ENCODE results near the gene MAP9. TPM values are rescaled to one million over a fixed set of nuclear protein-coding genes. Genes with fewer than 3 reads are reported as not detected.
A peak's percentile ranks its signal among the peaks of the same experiment; 100 is the strongest.

The MAP9 gene
- total RNA-seq, 1 experiment from 2014 or later = 3.1 TPM

GRCh38 chr4:155392481-155393184 is 15.9 kb upstream of the MAP9 start:
- H3K9me3 ChIP-seq (replicated peaks) = no peaks in the 10 kb centered on the region
- no peak overlapping the region for H3K4me3 ChIP-seq
- peak; percentile 66 to 81 for DNase-seq (ENCODE audit: low read depth in 1 of 2, low spot score in 2 of 2)
- H3K27ac ChIP-seq = peak overlapping the region; percentile 83
- peaks cover 18% of the 10 kb centered on the region for H3K4me1 ChIP-seq (replicated peaks)
- H3K27me3 ChIP-seq (replicated peaks) = no peaks in the 10 kb centered on the region
- no peaks in the 10 kb centered on the region for H3K36me3 ChIP-seq

- Histone ChIP-seq H3K27me3 (replicated peaks) (no peaks in the 10 kb centered on the region), H3K27ac (peak overlapping the region; percentile 83), H3K4me1 (replicated peaks) (peaks cover 18% of the 10 kb centered on the region), H3K4me3 (no peak overlapping the region), H3K9me3 (replicated peaks) (no peaks in the 10 kb centered on the region), H3K36me3 (no peaks in the 10 kb centered on the region)
- DNase-seq (ENCODE audit: low read depth in 1 of 2, low spot score in 2 of 2) = no peak
These were observed 15.2 kb upstream of the MAP9 start for GRCh38 chr4:155391932-155392331.

- Histone ChIP-seq H3K27ac (no peak overlapping the region), H3K9me3 (replicated peaks) (no peaks in the 10 kb centered on the region), H3K4me3 (no peak overlapping the region), H3K4me1 (replicated peaks) (peaks cover 14% of the 10 kb centered on the region), H3K36me3 (no peaks in the 10 kb centered on the region), H3K27me3 (replicated peaks) (no peaks in the 10 kb centered on the region; the same call in 1 of the 2 replicates)
- no peak for DNase-seq (ENCODE audit: low read depth in 1 of 2, low spot score in 2 of 2)
These were observed 11.4 kb upstream of the MAP9 start for GRCh38 chr4:155388162-155388561.

- Histone ChIP-seq H3K36me3 (no peaks in the 10 kb centered on the region), H3K27ac (no peak overlapping the region), H3K4me1 (replicated peaks) (no peaks in the 10 kb centered on the region), H3K4me3 (no peak overlapping the region), H3K27me3 (replicated peaks) (no peaks in the 10 kb centered on the region; the same call in 1 of the 2 replicates), H3K9me3 (replicated peaks) (no peaks in the 10 kb centered on the region)
- DNase-seq (ENCODE audit: low read depth in 1 of 2, low spot score in 2 of 2) = no peak
These were observed 6.8 kb upstream of the MAP9 start for GRCh38 chr4:155383541-155383940.

- Histone ChIP-seq H3K4me1 (replicated peaks) (peaks cover 5% of the 10 kb centered on the region), H3K36me3 (no peaks in the 10 kb centered on the region), H3K4me3 (peak overlapping the region; percentile 54), H3K27me3 (replicated peaks) (no peaks in the 10 kb centered on the region), H3K27ac (no peak overlapping the region), H3K9me3 (replicated peaks) (no peaks in the 10 kb centered on the region)
- no peak for DNase-seq (ENCODE audit: low read depth in 1 of 2, low spot score in 2 of 2)
These were observed 511 bp upstream of the MAP9 start for GRCh38 chr4:155377276-155377675.

- H3K9me3 ChIP-seq (replicated peaks) = no peaks in the 10 kb centered on the region
- H3K36me3 ChIP-seq = no peaks in the 10 kb centered on the region
- no peaks in the 10 kb centered on the region for H3K4me1 ChIP-seq (replicated peaks)
- no peak overlapping the region for H3K4me3 ChIP-seq
- no peak for DNase-seq (ENCODE audit: low read depth in 1 of 2, low spot score in 2 of 2)
- H3K27me3 ChIP-seq (replicated peaks) = no peaks in the 10 kb centered on the region
- H3K27ac ChIP-seq = no peak overlapping the region
These were observed 5.2 kb downstream of the MAP9 start for GRCh38 chr4:155371432-155372043.

- Histone ChIP-seq H3K9me3 (replicated peaks) (no peaks in the 10 kb centered on the region), H3K36me3 (no peaks in the 10 kb centered on the region), H3K27ac (no peak overlapping the region), H3K4me1 (replicated peaks) (no peaks in the 10 kb centered on the region), H3K4me3 (no peak overlapping the region), H3K27me3 (replicated peaks) (no peaks in the 10 kb centered on the region)
- no peak for DNase-seq (ENCODE audit: low read depth in 1 of 2, low spot score in 2 of 2)
These were observed 9.2 kb downstream of the MAP9 start for GRCh38 chr4:155367608-155368007.

GRCh38 chr4:155353923-155354540 is 22.7 kb downstream of the MAP9 start:
- H3K36me3 ChIP-seq = no peaks in the 10 kb centered on the region
- no peaks in the 10 kb centered on the region for H3K27me3 ChIP-seq (replicated peaks)
- H3K4me3 ChIP-seq = no peak overlapping the region
- no peaks in the 10 kb centered on the region for H3K9me3 ChIP-seq (replicated peaks)
- DNase-seq (ENCODE audit: low read depth in 1 of 2, low spot score in 2 of 2) = peak; percentile 16 to 48
- no peaks in the 10 kb centered on the region for H3K4me1 ChIP-seq (replicated peaks)
- H3K27ac ChIP-seq = no peak overlapping the region

GRCh38 chr4:155342142-155342541 is 34.6 kb downstream of the MAP9 start:
- H3K4me1 ChIP-seq (replicated peaks) = no peaks in the 10 kb centered on the region
- peak in 1 of 2 experiments; percentile 3 for DNase-seq (ENCODE audit: low read depth in 1 of 2, low spot score in 2 of 2)
- no peak overlapping the region for H3K4me3 ChIP-seq
- no peak overlapping the region for H3K27ac ChIP-seq
- H3K27me3 ChIP-seq (replicated peaks) = no peaks in the 10 kb centered on the region
- H3K36me3 ChIP-seq = no peaks in the 10 kb centered on the region
- H3K9me3 ChIP-seq (replicated peaks) = no peaks in the 10 kb centered on the region

GRCh38 chr4:155339999-155340398 is 36.8 kb downstream of the MAP9 start:
- no peak overlapping the region for H3K4me3 ChIP-seq
- no peaks in the 10 kb centered on the region for H3K9me3 ChIP-seq (replicated peaks)
- H3K36me3 ChIP-seq = no peaks in the 10 kb centered on the region
- DNase-seq (ENCODE audit: low read depth in 1 of 2, low spot score in 2 of 2) = no peak
- no peak overlapping the region for H3K27ac ChIP-seq
- no peaks in the 10 kb centered on the region for H3K27me3 ChIP-seq (replicated peaks)
- no peaks in the 10 kb centered on the region for H3K4me1 ChIP-seq (replicated peaks)

GRCh38 chr4:155339588-155339987 is 37.2 kb downstream of the MAP9 start:
- DNase-seq (ENCODE audit: low read depth in 1 of 2, low spot score in 2 of 2) = no peak
- H3K9me3 ChIP-seq (replicated peaks) = no peaks in the 10 kb centered on the region
- H3K27ac ChIP-seq = no peak overlapping the region
- no peaks in the 10 kb centered on the region for H3K4me1 ChIP-seq (replicated peaks)
- no peaks in the 10 kb centered on the region for H3K36me3 ChIP-seq
- H3K27me3 ChIP-seq (replicated peaks) = no peaks in the 10 kb centered on the region
- H3K4me3 ChIP-seq = no peak overlapping the region

- no peak overlapping the region for H3K4me3 ChIP-seq
- no peak for DNase-seq (ENCODE audit: low read depth in 1 of 2, low spot score in 2 of 2)
- no peaks in the 10 kb centered on the region for H3K4me1 ChIP-seq (replicated peaks)
- no peaks in the 10 kb centered on the region for H3K9me3 ChIP-seq (replicated peaks)
- H3K27me3 ChIP-seq (replicated peaks) = no peaks in the 10 kb centered on the region
- no peak overlapping the region for H3K27ac ChIP-seq
- no peaks in the 10 kb centered on the region for H3K36me3 ChIP-seq
These were observed 38.6 kb downstream of the MAP9 start for GRCh38 chr4:155338196-155338595.

GRCh38 chr4:155336242-155336641 is 40.5 kb downstream of the MAP9 start:
- no peak for DNase-seq (ENCODE audit: low read depth in 1 of 2, low spot score in 2 of 2)
- no peak overlapping the region for H3K27ac ChIP-seq
- no peaks in the 10 kb centered on the region for H3K36me3 ChIP-seq
- no peaks in the 10 kb centered on the region for H3K9me3 ChIP-seq (replicated peaks)
- no peaks in the 10 kb centered on the region for H3K27me3 ChIP-seq (replicated peaks)
- no peaks in the 10 kb centered on the region for H3K4me1 ChIP-seq (replicated peaks)
- no peak overlapping the region for H3K4me3 ChIP-seq

GRCh38 chr4:155331478-155331877 is 45.3 kb downstream of the MAP9 start:
- no peak overlapping the region for H3K4me3 ChIP-seq
- H3K4me1 ChIP-seq (replicated peaks) = no peaks in the 10 kb centered on the region
- H3K36me3 ChIP-seq = no peaks in the 10 kb centered on the region
- H3K27ac ChIP-seq = no peak overlapping the region
- no peaks in the 10 kb centered on the region for H3K27me3 ChIP-seq (replicated peaks)
- no peak for DNase-seq (ENCODE audit: low read depth in 1 of 2, low spot score in 2 of 2)
- H3K9me3 ChIP-seq (replicated peaks) = no peaks in the 10 kb centered on the region

Measured in SJSA1 (cell line).